HEK293 (cell line): Measurements from ENCODE around the gene KCNS3.

Experiments
- CTCF ChIA-PET: fragments of 350-600 bp; formaldehyde crosslinking; extraction: SDS; loops from one replicate; lab custom pipeline; 2021; ENCODE audit warnings: antibody characterized with exemption; lab: Yijun Ruan, JAX
- POLR2A ChIA-PET: fragments of 300-600 bp; formaldehyde crosslinking; extraction: SDS; loops from one replicate; lab custom pipeline; 2020; ENCODE audit warnings: antibody characterized with exemption, inconsistent platforms; lab: Yijun Ruan, JAX
- H3K27ac ChIP-seq: fragments of 200-500 bp; sonication (Bioruptor generic); 2 replicates; pipeline ENCODE4 v1.5.1; 2014; ENCODE audit warnings: low read depth, low read length, control low read depth, inconsistent platforms; ENCODE audit errors: extremely low read depth
- H3K36me3 ChIP-seq, 2 experiments: fragments of 200-500 bp in 1 of 2; sonication (Bioruptor generic) in 1 of 2; 1 replicate in 1 of 2; 2 replicates in 1 of 2; pipeline ENCODE4 v1.5.1; 2014 to 2017; ENCODE audit warnings: inconsistent platforms in 2 of 2, low read length in 2 of 2; ENCODE audit not compliant: control insufficient read depth in 2 of 2, insufficient read depth in 1 of 2
- H3K4me1 ChIP-seq: fragments of 200-500 bp; sonication (Bioruptor generic); 2 replicates; pipeline ENCODE4 v1.5.1; 2014; ENCODE audit warnings: mild to moderate bottlenecking, low read length, inconsistent platforms; ENCODE audit not compliant: control insufficient read depth, insufficient read depth
- H3K4me3 ChIP-seq: 2 replicates; pipeline ENCODE4 v1.5.1; 2011; ENCODE audit warnings: low read depth, mild to moderate bottlenecking, control low read depth, low read length, moderate library complexity
- H3K9me3 ChIP-seq: fragments of 200-500 bp; sonication (Bioruptor generic); 2 replicates; pipeline ENCODE4 v1.5.1; 2014; ENCODE audit warnings: low read depth, low read length, inconsistent platforms; ENCODE audit not compliant: control insufficient read depth, insufficient read depth
- KLF7 ChIP-seq: fragments of 450-650 bp; formaldehyde crosslinking; IDR thresholded peaks from 2 replicates; pipeline ENCODE4 v1.5.1; 2016; ENCODE audit warnings: missing biosample characterization, missing genetic modification characterization, borderline replicate concordance
- MEIS1 ChIP-seq: sonication (generic); formaldehyde crosslinking; IDR thresholded peaks from 2 replicates; pipeline ENCODE4 v1.8.1; 2022; ENCODE audit warnings: missing genetic modification reagents, mild to moderate bottlenecking, borderline replicate concordance
- REST ChIP-seq: fragments of 450-650 bp; formaldehyde crosslinking; IDR thresholded peaks from 2 replicates; pipeline ENCODE4 v1.5.1; 2016; ENCODE audit warnings: missing biosample characterization, missing genetic modification characterization
- WT1 ChIP-seq: fragments of 450-650 bp; formaldehyde crosslinking; IDR thresholded peaks from 2 replicates; pipeline ENCODE4 v1.5.1; 2016; ENCODE audit warnings: missing biosample characterization, missing genetic modification characterization
- ZNF174 ChIP-seq: fragments of 450-650 bp; formaldehyde crosslinking; IDR thresholded peaks from 2 replicates; pipeline ENCODE4 v1.5.0; 2017; ENCODE audit warnings: missing biosample characterization, mild to moderate bottlenecking, missing genetic modification characterization
- ZNF18 ChIP-seq: fragments of 450-650 bp; formaldehyde crosslinking; IDR thresholded peaks from 2 replicates; pipeline ENCODE4 v1.5.1; 2016; ENCODE audit warnings: missing biosample characterization, missing genetic modification characterization
- ZNF19 ChIP-seq: fragments of 450-650 bp; formaldehyde crosslinking; IDR thresholded peaks from 2 replicates; pipeline ENCODE4; 2016; ENCODE audit warnings: missing biosample characterization, missing genetic modification characterization, low read depth
- ZNF2 ChIP-seq: fragments of 450-650 bp; formaldehyde crosslinking; IDR thresholded peaks from 2 replicates; pipeline ENCODE4 v1.5.1; 2016; ENCODE audit warnings: missing biosample characterization, missing genetic modification characterization
- ZNF223 ChIP-seq: fragments of 450-650 bp; formaldehyde crosslinking; IDR thresholded peaks from 2 replicates; pipeline ENCODE4 v1.5.1; 2016; ENCODE audit warnings: missing biosample characterization, missing genetic modification characterization
- ZNF248 ChIP-seq: fragments of 450-650 bp; formaldehyde crosslinking; IDR thresholded peaks from 2 replicates; pipeline ENCODE4 v1.5.1; 2017; ENCODE audit warnings: missing biosample characterization, missing genetic modification characterization
- ZNF26 ChIP-seq: fragments of 450-650 bp; formaldehyde crosslinking; IDR thresholded peaks from 2 replicates; pipeline ENCODE4 v1.5.1; 2016; ENCODE audit warnings: missing biosample characterization, missing genetic modification characterization
- ZNF341 ChIP-seq: fragments of 450-650 bp; formaldehyde crosslinking; IDR thresholded peaks from 2 replicates; pipeline ENCODE4; 2016; ENCODE audit warnings: low read depth, missing biosample characterization, missing genetic modification characterization
- ZNF473 ChIP-seq: fragments of 450-650 bp; formaldehyde crosslinking; IDR thresholded peaks from 2 replicates; pipeline ENCODE4 v1.5.1; 2017; ENCODE audit warnings: missing biosample characterization, missing genetic modification characterization
- ZNF518A ChIP-seq: fragments of 450-650 bp; formaldehyde crosslinking; conservative IDR thresholded peaks from 2 replicates; pipeline ENCODE4 v1.5.1; 2016; ENCODE audit warnings: low read depth, missing biosample characterization, missing genetic modification characterization
- ZNF558 ChIP-seq: fragments of 450-650 bp; formaldehyde crosslinking; IDR thresholded peaks from 2 replicates; pipeline ENCODE4 v1.5.1; 2016; ENCODE audit warnings: missing biosample characterization, missing genetic modification characterization
- ZNF629 ChIP-seq: fragments of 450-650 bp; formaldehyde crosslinking; IDR thresholded peaks from 2 replicates; pipeline ENCODE4 v1.5.1; 2017; ENCODE audit warnings: missing biosample characterization, missing genetic modification characterization
- ZSCAN23 ChIP-seq: fragments of 450-650 bp; formaldehyde crosslinking; IDR thresholded peaks from 2 replicates; pipeline ENCODE4 v1.5.1; 2016; ENCODE audit warnings: missing biosample characterization, missing genetic modification characterization

Gene KCNS3

GRCh38 chr2:17835516-17835915, 43.0 kb upstream of the KCNS3 start (continued):
- no peak for TF ChIP-seq REST (tag by site-specific recombination)

GRCh38 chr2:17839959-17840358, 38.5 kb upstream of the KCNS3 start:
- no peak overlapping the region for H3K4me3 ChIP-seq
- H3K4me1 ChIP-seq, result no peaks in the 10 kb centered on the region
- H3K9me3 ChIP-seq, result no peaks in the 10 kb centered on the region
- no peak for TF ChIP-seq ZNF19 (tag by site-specific recombination)
- TF ChIP-seq ZNF2, result no peak
- no peak for TF ChIP-seq ZNF341 (tag by site-specific recombination)
- TF ChIP-seq ZNF473 (tag by site-specific recombination), result no peak
- no peak for TF ChIP-seq ZNF174
- no peak for TF ChIP-seq ZNF629
- no peak for TF ChIP-seq ZNF26 (tag by site-specific recombination)
- no peak for TF ChIP-seq ZNF223 (tag by site-specific recombination)
- TF ChIP-seq ZNF248, result no peak
- TF ChIP-seq ZNF558 (tag by site-specific recombination), result no peak
- no peak for TF ChIP-seq MEIS1 (CRISPR knock-in tag)
- TF ChIP-seq KLF7 (tag by site-specific recombination), result no peak
- TF ChIP-seq ZSCAN23, result no peak
- no peak for TF ChIP-seq ZNF518A (tag by site-specific recombination)
- no peak for TF ChIP-seq WT1 (tag by site-specific recombination)
- TF ChIP-seq ZNF18 (tag by site-specific recombination), result no peak
- TF ChIP-seq, all 188 proteins: peak for 0
- Histone ChIP-seq H3K36me3 (no peaks in the 10 kb centered on the region), H3K27ac (no peak overlapping the region)
- POLR2A ChIA-PET, result no interaction called here
- CTCF ChIA-PET, result interaction anchor here (1.2 to 1.7 kb wide), 2 partner anchors 9 to 310 kb away, joined by 6 to 7 read pairs; no protein-coding TSS in a partner anchor
